Kidney epithelial cell (primary cell): Measurements from ENCODE around the gene IFT25. TPM values are rescaled to one million over a fixed set of nuclear protein-coding genes. Genes with fewer than 3 reads are reported as not detected.
"Not testable (repeated sequence)": the region's sequence is repeated elsewhere in the genome, so short reads cannot be mapped to it uniquely, and the experiment has no call there.

Experiments used
- DNase-seq: peaks from one replicate; pipeline ENCODE4 v3.0.0-alpha.2; 2010; ENCODE audit warnings: low read depth
- H3K27me3 ChIP-seq: 2 replicates; pipeline ENCODE4 v1.6.0; 2011; ENCODE audit warnings: low read length; ENCODE audit not compliant: control insufficient read depth, insufficient read depth
- H3K36me3 ChIP-seq: 2 replicates; pipeline ENCODE4 v1.5.1; 2011; ENCODE audit warnings: low read length; ENCODE audit not compliant: control insufficient read depth, insufficient read depth
- H3K4me3 ChIP-seq: 2 replicates; pipeline ENCODE4 v1.5.1; 2011; ENCODE audit warnings: low read depth, mild to moderate bottlenecking, control low read depth, low read length
- CTCF ChIP-seq: IDR thresholded peaks from 2 replicates; pipeline ENCODE4 v1.5.1; 2011; ENCODE audit warnings: mild to moderate bottlenecking, moderate library complexity, low read length, control low read depth, inconsistent platforms; ENCODE audit not compliant: insufficient read depth, poor library complexity, severe bottlenecking
- total RNA-seq: library from RNA; depleted of rRNA; stranded (reverse); fragments of >200 nt; gene quantifications from 2 replicates; pipeline ENCODE4 v1.2.3, GENCODE V29; 2015

Gene IFT25
- total RNA-seq, 1 donor from 2014 or later = 9.5 TPM

- DNase-seq = peak; percentile 67
- Histone ChIP-seq H3K4me3 (peak within 1 kb of the TSS; percentile 75), H3K36me3 (no peaks in the 10 kb centered on the region), H3K27me3 (no peaks in the 10 kb centered on the region)
- TF ChIP-seq CTCF = no peak
Measured at GRCh38 chr1:53889304-53890298, 55.9 kb downstream of the IFT25 start, which contains the start of gene YIPF1. Gene YIPF1 (minus strand): TSS chr1:53889797. CDS start chr1:53888937, 860 bp downstream.

- Histone ChIP-seq H3K36me3 (no peaks in the 10 kb centered on the region), H3K27me3 (no peaks in the 10 kb centered on the region), H3K4me3 (no peak overlapping the region)
- TF ChIP-seq CTCF = no peak
- no peak for DNase-seq
Measured at GRCh38 chr1:53888681-53889080, 56.8 kb downstream of the IFT25 start.

GRCh38 chr1:53883600-53883999 is 61.9 kb downstream of the IFT25 start:
- not testable (repeated sequence) for H3K4me3 ChIP-seq, H3K27me3 ChIP-seq, H3K36me3 ChIP-seq, DNase-seq

- H3K27me3 ChIP-seq, H3K4me3 ChIP-seq, DNase-seq, H3K36me3 ChIP-seq: not testable (repeated sequence)
Measured at GRCh38 chr1:53881853-53882252, 63.6 kb downstream of the IFT25 start.

- H3K4me3 ChIP-seq = no peak overlapping the region
- no peaks in the 10 kb centered on the region for H3K27me3 ChIP-seq
- peak; percentile 28 for DNase-seq
- TF ChIP-seq CTCF = peak; percentile 58
- no peaks in the 10 kb centered on the region for H3K36me3 ChIP-seq
Measured at GRCh38 chr1:53878492-53879105, 66.9 kb downstream of the IFT25 start.

- DNase-seq, H3K27me3 ChIP-seq, H3K4me3 ChIP-seq, H3K36me3 ChIP-seq: not testable (repeated sequence)
Measured at GRCh38 chr1:53875150-53875549, 70.3 kb downstream of the IFT25 start.

- no peak for TF ChIP-seq CTCF
- H3K4me3 ChIP-seq = no peak overlapping the region
- DNase-seq = no peak
- H3K27me3 ChIP-seq = no peaks in the 10 kb centered on the region
- peaks cover 1% of the 10 kb centered on the region for H3K36me3 ChIP-seq
Measured at GRCh38 chr1:53871773-53872484, 73.6 kb downstream of the IFT25 start.
